GM12801 (cell line): Measurements from ENCODE around the gene LIX1.

ENCODE experiments used
- CTCF ChIP-seq: IDR thresholded peaks from one replicate; pipeline ENCODE4 v1.5.1; 2011; ENCODE audit warnings: control low read depth; ENCODE audit not compliant: insufficient read length; ENCODE audit errors: extremely low read depth

LIX1 gene

DNA sequence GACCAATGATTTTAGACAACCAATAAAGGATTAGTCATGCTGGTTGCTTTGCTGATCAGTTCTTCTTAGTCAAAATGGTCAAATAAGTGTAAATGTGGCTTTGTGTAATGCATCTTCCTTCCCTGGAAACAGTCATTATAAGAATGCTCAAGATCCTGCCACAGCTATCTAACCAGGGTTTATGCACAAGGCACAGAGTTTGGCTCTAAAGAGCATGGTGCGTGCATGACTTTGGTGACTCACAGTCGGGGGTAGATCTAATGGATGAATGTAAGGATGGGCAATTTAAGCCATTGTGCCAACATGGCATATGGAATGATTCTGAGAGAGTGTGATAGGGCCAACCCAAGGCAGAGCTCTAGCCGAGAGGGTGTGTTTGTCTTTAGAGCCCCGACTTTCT, 6.5 kb downstream of the LIX1 start:
- TF ChIP-seq CTCF, result no peak

DNA sequence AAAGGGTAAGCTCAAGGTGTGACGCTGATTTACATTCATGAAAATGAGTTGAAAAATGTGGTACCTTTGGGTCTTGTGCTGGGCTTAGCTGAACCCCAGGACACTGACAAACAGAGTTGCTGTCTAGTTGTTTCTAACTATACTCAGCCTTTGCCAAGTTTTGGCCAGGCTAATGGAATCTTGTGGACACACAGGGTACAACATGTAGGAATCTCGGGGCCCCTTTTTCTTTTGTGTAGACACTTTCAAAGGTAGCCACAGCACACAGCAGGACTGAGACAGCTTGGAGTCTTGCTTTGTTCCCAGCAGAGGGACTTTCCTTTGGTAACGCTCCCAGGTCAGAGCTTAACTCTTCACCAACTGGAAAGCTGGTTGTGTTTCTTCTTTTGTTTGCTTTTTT, 7.8 kb downstream of the LIX1 start:
- TF ChIP-seq CTCF, result no peak

DNA sequence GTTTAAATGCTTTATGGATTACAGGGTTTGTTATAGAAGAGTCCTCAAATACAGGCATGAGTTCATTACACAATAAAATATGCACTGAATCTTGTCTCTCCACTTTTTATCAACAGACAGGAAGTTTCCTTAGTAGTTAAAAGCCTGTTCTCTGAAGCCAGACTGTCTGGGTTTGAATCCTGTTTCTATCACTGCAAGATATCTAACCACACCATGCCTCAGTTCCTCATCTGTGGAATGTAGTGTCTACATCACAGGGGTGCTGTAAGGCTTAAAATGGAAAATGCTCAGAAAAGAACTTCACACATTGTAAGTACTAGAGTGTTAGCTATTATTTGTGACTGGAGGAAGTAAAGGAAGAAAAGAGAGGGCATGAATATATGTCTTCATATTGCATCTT, 9.3 kb downstream of the LIX1 start:
- TF ChIP-seq CTCF, result no peak

DNA sequence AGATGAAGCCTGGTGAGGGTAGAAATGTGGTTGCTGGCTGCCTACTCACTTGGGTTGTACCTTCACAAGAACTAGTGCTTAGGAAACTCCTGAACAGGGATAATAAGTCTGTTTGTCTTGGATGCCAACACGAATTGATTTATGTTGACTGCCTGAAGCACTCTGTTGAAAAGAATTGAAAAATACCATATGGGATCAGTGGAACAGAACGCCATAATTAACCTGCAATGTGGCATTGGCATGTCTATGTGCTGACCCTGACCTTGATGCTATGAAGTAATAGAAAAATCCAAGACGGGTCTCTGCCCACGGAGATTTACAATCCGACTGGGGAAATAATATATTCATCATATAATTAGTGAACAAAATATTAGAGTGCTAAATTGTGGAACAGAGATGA, 10.5 kb downstream of the LIX1 start:
- no peak for TF ChIP-seq CTCF

GRCh38 chr5:97131139-97131710, 11.2 kb downstream of the LIX1 start:
- no peak for TF ChIP-seq CTCF

GRCh38 chr5:97127727-97128126, 14.7 kb downstream of the LIX1 start:
- no peak for TF ChIP-seq CTCF

DNA sequence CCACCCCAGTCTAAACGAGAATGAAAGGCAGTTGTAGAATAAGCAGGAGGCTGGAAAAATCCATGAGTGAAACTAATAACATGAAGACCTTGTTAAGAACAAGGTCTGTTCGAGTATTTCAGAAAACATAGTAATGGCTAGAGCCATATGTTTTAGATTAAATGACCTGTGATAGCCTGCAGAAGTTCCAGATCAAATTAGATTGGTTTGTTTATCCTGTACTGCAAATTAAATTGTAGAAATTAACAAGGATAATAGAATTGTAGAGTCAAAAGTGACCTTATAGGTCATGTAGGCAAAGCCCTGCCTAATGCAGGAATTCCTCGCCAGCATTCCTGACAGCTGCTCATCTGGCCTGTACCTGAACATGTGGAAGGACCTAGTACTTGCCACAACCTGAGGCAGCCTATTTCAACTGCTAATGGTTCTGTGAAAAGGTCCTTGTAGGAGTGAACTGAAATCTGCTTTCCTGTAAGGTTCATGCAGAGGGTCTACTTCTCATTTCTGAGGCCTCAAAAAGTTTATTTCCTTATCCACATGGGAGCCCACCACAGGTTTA, 17.2 kb downstream of the LIX1 start:
- TF ChIP-seq CTCF, result no peak
